ENCODE data around the gene CYP39A1. TPM values are rescaled to one million over a fixed set of nuclear protein-coding genes. Genes with fewer than 3 reads are reported as not detected.

The CYP39A1 gene
- total RNA-seq, 1 experiment from 2014 or later: not detected

- TF ChIP-seq EZH2 (IDR thresholded peaks at IDR 0.05; ENCODE audit: borderline replicate concordance, low read depth, low read length, poor library complexity, severe bottlenecking): no peak
- no peak for TF ChIP-seq CTCF (conservative IDR thresholded peaks at IDR 0.05; ENCODE audit: low read depth, low read length)
- ChIA-PET CTCF (no interaction called here), POLR2A (ENCODE audit: low non-redundant PET) (no interaction called here)
- no peak for DNase-seq (ENCODE audit: low spot score)
- H3K9me3 ChIP-seq (ENCODE audit: low read depth, low read length, poor library complexity, severe bottlenecking): no peaks in the 10 kb centered on the region
- H3K27me3 ChIP-seq (replicated peaks; ENCODE audit: insufficient read depth, low read depth, low read length, poor library complexity): no peaks in the 10 kb centered on the region
- intact Hi-C loops (cut with micrococcal nuclease; ENCODE audit: unreplicated experiment): no loop called here
- H3K4me1 ChIP-seq (ENCODE audit: insufficient read depth, low read length, poor library complexity, severe bottlenecking): no peaks in the 10 kb centered on the region
- no peak overlapping the region for H3K27ac ChIP-seq (ENCODE audit: low read depth, low read length, poor library complexity, severe bottlenecking)
- no peaks in the 10 kb centered on the region for H3K36me3 ChIP-seq (ENCODE audit: insufficient read depth, low read length, poor library complexity, severe bottlenecking)
- BruUV-seq (replicated peaks): no TSS peak
- H3K4me3 ChIP-seq (ENCODE audit: low read depth, low read length, poor library complexity, severe bottlenecking): no peak overlapping the region
Measured at GRCh38 chr6:46521464-46521971, 131.1 kb downstream of the CYP39A1 start.

GRCh38 chr6:46517202-46517601 is 135.4 kb downstream of the CYP39A1 start:
- Histone ChIP-seq H3K27me3 (replicated peaks; ENCODE audit: insufficient read depth, low read depth, low read length, poor library complexity) (no peaks in the 10 kb centered on the region), H3K36me3 (ENCODE audit: insufficient read depth, low read length, poor library complexity, severe bottlenecking) (no peaks in the 10 kb centered on the region), H3K4me1 (ENCODE audit: insufficient read depth, low read length, poor library complexity, severe bottlenecking) (no peaks in the 10 kb centered on the region), H3K27ac (ENCODE audit: low read depth, low read length, poor library complexity, severe bottlenecking) (no peak overlapping the region), H3K9me3 (ENCODE audit: low read depth, low read length, poor library complexity, severe bottlenecking) (no peaks in the 10 kb centered on the region), H3K4me3 (ENCODE audit: low read depth, low read length, poor library complexity, severe bottlenecking) (no peak overlapping the region)
- no peak for DNase-seq (ENCODE audit: low spot score)
- TF ChIP-seq CTCF (conservative IDR thresholded peaks at IDR 0.05; ENCODE audit: low read depth, low read length) (no peak), EZH2 (IDR thresholded peaks at IDR 0.05; ENCODE audit: borderline replicate concordance, low read depth, low read length, poor library complexity, severe bottlenecking) (no peak)
- CTCF ChIA-PET: no interaction called here
- intact Hi-C loops (cut with micrococcal nuclease; ENCODE audit: unreplicated experiment): no loop called here
- BruUV-seq (replicated peaks): no TSS peak
- POLR2A ChIA-PET (ENCODE audit: low non-redundant PET): no interaction called here

- no peak for TF ChIP-seq EZH2 (IDR thresholded peaks at IDR 0.05; ENCODE audit: borderline replicate concordance, low read depth, low read length, poor library complexity, severe bottlenecking)
- no peak for TF ChIP-seq CTCF (conservative IDR thresholded peaks at IDR 0.05; ENCODE audit: low read depth, low read length)
- H3K27ac ChIP-seq (ENCODE audit: low read depth, low read length, poor library complexity, severe bottlenecking): no peak overlapping the region
- no peaks in the 10 kb centered on the region for H3K27me3 ChIP-seq (replicated peaks; ENCODE audit: insufficient read depth, low read depth, low read length, poor library complexity)
- no peak for DNase-seq (ENCODE audit: low spot score)
- no peaks in the 10 kb centered on the region for H3K36me3 ChIP-seq (ENCODE audit: insufficient read depth, low read length, poor library complexity, severe bottlenecking)
- intact Hi-C loops (cut with micrococcal nuclease; ENCODE audit: unreplicated experiment): no loop called here
- no peak overlapping the region for H3K4me3 ChIP-seq (ENCODE audit: low read depth, low read length, poor library complexity, severe bottlenecking)
- ChIA-PET POLR2A (ENCODE audit: low non-redundant PET) (no interaction called here), CTCF (no interaction called here)
- H3K9me3 ChIP-seq (ENCODE audit: low read depth, low read length, poor library complexity, severe bottlenecking): no peaks in the 10 kb centered on the region
- no TSS peak for BruUV-seq (replicated peaks)
- no peaks in the 10 kb centered on the region for H3K4me1 ChIP-seq (ENCODE audit: insufficient read depth, low read length, poor library complexity, severe bottlenecking)
Measured at GRCh38 chr6:46513533-46513932, 139.1 kb downstream of the CYP39A1 start.
